H1 (cell line): Measurements from ENCODE around the gene PCDH19. TPM values are rescaled to one million over a fixed set of nuclear protein-coding genes. Genes with fewer than 3 reads are reported as not detected.

Experiments used
- CTCF ChIA-PET: fragments of 300-600 bp; sonication (Branson Sonifier 250); formaldehyde crosslinking; loops from one replicate; lab custom pipeline; 2021; ENCODE audit not compliant: partially characterized antibody; lab: Charles Lee
- POLR2A ChIA-PET: fragments of 300-600 bp; sonication (Branson Sonifier 250); formaldehyde crosslinking; loops from one replicate; lab custom pipeline; 2021; ENCODE audit warnings: inconsistent platforms; ENCODE audit not compliant: partially characterized antibody; lab: Charles Lee
- DNase-seq, 2 experiments: peaks; one replicate each; pipeline versions ENCODE4 v3.0.0 to v3.0.0-alpha.2; 2010 to 2022; ENCODE audit warnings: low spot score in 2 of 2, low read depth in 1 of 2, mixed read lengths in 1 of 2
- FAIRE-seq: peaks from 2 replicates; lab custom pipeline; 2011; peaks lifted over from hg19 to GRCh38; lab: Jason Lieb, UNC
- H2AFZ ChIP-seq: 2 replicates; pipeline ENCODE4 v1.8.1; 2012; ENCODE audit warnings: low read length, inconsistent platforms
- H2AK5ac ChIP-seq: 2 replicates; pipeline ENCODE4 v1.6.1; 2013; ENCODE audit warnings: low read depth, low read length
- H2BK120ac ChIP-seq: replicated peaks from 2 replicates; pipeline ENCODE3; 2013; ENCODE audit warnings: low read depth, low read length, inconsistent platforms
- H2BK12ac ChIP-seq: 2 replicates; pipeline ENCODE4 v1.6.1; 2013; ENCODE audit warnings: low read depth, low read length
- H2BK15ac ChIP-seq: 2 replicates; pipeline ENCODE4 v1.6.1; 2013; ENCODE audit warnings: low read length
- H2BK20ac ChIP-seq: 2 replicates; pipeline ENCODE4 v1.6.1; 2013; ENCODE audit warnings: low read length
- H2BK5ac ChIP-seq: 2 replicates; pipeline ENCODE4 v1.6.1; 2013; ENCODE audit warnings: low read depth, low read length
- H3K14ac ChIP-seq: 2 replicates; pipeline ENCODE4 v1.6.1; 2013; ENCODE audit warnings: inconsistent platforms; ENCODE audit not compliant: insufficient read length
- H3K18ac ChIP-seq: 2 replicates; pipeline ENCODE4 v1.6.1; 2013; ENCODE audit warnings: low read length; ENCODE audit errors: extremely low read depth
- H3K23ac ChIP-seq: 2 replicates; pipeline ENCODE4 v1.6.1; 2013; ENCODE audit warnings: inconsistent platforms; ENCODE audit not compliant: insufficient read length
- H3K23me2 ChIP-seq: 2 replicates; pipeline ENCODE4 v1.6.1; 2013; ENCODE audit warnings: low read depth, low read length
- H3K27ac ChIP-seq: 2 replicates; pipeline ENCODE4 v1.6.1; 2011; ENCODE audit warnings: low read depth, low read length, inconsistent platforms
- H3K27me3 ChIP-seq, 4 experiments: replicated peaks in 1 of 4; 1 replicate in 1 of 4; 2 replicates in 3 of 4; pipeline versions ENCODE4 v1.6.1 to v1.8.1; 2011 to 2013; ENCODE audit warnings: low read length in 3 of 4, mild to moderate bottlenecking in 3 of 4, inconsistent platforms in 2 of 4, mixed read lengths in 2 of 4, moderate library complexity in 1 of 4; ENCODE audit not compliant: control insufficient read depth in 3 of 4, insufficient read depth in 3 of 4; ENCODE audit errors: extremely low read depth in 1 of 4
- H3K36me3 ChIP-seq, 4 experiments: 2 replicates each; pipeline versions ENCODE4 v1.6.1 to v1.8.1; 2011 to 2013; ENCODE audit warnings: mild to moderate bottlenecking in 4 of 4, low read length in 3 of 4, moderate library complexity in 2 of 4, control low read depth in 1 of 4, inconsistent platforms in 1 of 4; ENCODE audit not compliant: insufficient read depth in 4 of 4, control insufficient read depth in 2 of 4
- H3K4ac ChIP-seq: replicated peaks from 2 replicates; pipeline ENCODE3; 2013; ENCODE audit warnings: low read length, low read depth, mixed read lengths, inconsistent platforms; ENCODE audit not compliant: insufficient read length
- H3K4me1 ChIP-seq, 4 experiments: replicated peaks in 1 of 4; 1 replicate in 1 of 4; 2 replicates in 3 of 4; pipeline versions ENCODE4 v1.6.1 to v1.8.1; 2011 to 2013; ENCODE audit warnings: low read length in 3 of 4, inconsistent platforms in 2 of 4, mixed read lengths in 1 of 4; ENCODE audit not compliant: insufficient read depth in 4 of 4, control insufficient read depth in 3 of 4
- H3K4me2 ChIP-seq, 2 experiments: 2 replicates each; pipeline versions ENCODE4 v1.6.1 to v1.8.1; 2011 to 2013; ENCODE audit warnings: low read depth in 2 of 2, low read length in 2 of 2, control low read depth in 1 of 2, inconsistent platforms in 1 of 2, mild to moderate bottlenecking in 1 of 2; ENCODE audit not compliant: insufficient read depth in 1 of 2
- H3K4me3 ChIP-seq, 4 experiments: fragments of 200-600, 300-600 bp in 1 of 4; sonication (generic), shearing (Covaris generic), sonication (Bioruptor Twin) in 1 of 4; 2 replicates each; pipeline versions ENCODE4 v1.5.1 to v1.8.1; 2011 to 2016; ENCODE audit warnings: low read length in 4 of 4, low read depth in 3 of 4, control low read depth in 2 of 4, inconsistent platforms in 2 of 4, mild to moderate bottlenecking in 2 of 4, mixed read lengths in 1 of 4, moderate library complexity in 1 of 4; ENCODE audit not compliant: insufficient read depth in 2 of 4; ENCODE audit errors: extremely low read depth in 1 of 4
- H3K56ac ChIP-seq: replicated peaks from 2 replicates; pipeline ENCODE3; 2013; ENCODE audit warnings: low read depth, mild to moderate bottlenecking, mixed read lengths, low read length, inconsistent platforms; ENCODE audit not compliant: insufficient read length
- H3K79me1 ChIP-seq: 2 replicates; pipeline ENCODE4 v1.6.1; 2013; ENCODE audit warnings: low read depth, low read length, control low read depth
- H3K79me2 ChIP-seq, 2 experiments: 2 replicates each; pipeline versions ENCODE4 v1.6.1 to v1.8.1; 2012 to 2013; ENCODE audit warnings: low read length in 2 of 2, mild to moderate bottlenecking in 2 of 2, inconsistent platforms in 1 of 2; ENCODE audit not compliant: insufficient read depth in 2 of 2, control insufficient read depth in 1 of 2
- H3K9ac ChIP-seq, 4 experiments: replicated peaks in 1 of 4; 1 replicate in 1 of 4; 2 replicates in 3 of 4; pipeline versions ENCODE4 v1.6.1 to v1.8.1; 2011 to 2013; ENCODE audit warnings: low read depth in 3 of 4, low read length in 3 of 4, control low read depth in 2 of 4, mild to moderate bottlenecking in 2 of 4, moderate library complexity in 2 of 4, inconsistent platforms in 1 of 4; ENCODE audit errors: extremely low read depth in 1 of 4
- H3K9me3 ChIP-seq, 2 experiments: 2 replicates each; pipeline versions ENCODE4 v1.6.1 to v1.8.1; 2012 to 2013; ENCODE audit warnings: mild to moderate bottlenecking in 2 of 2, moderate library complexity in 2 of 2, control low read depth in 1 of 2, inconsistent platforms in 1 of 2, low read depth in 1 of 2, low read length in 1 of 2, mixed read lengths in 1 of 2; ENCODE audit not compliant: insufficient read depth in 2 of 2
- H4K20me1 ChIP-seq, 2 experiments: replicated peaks in 1 of 2; 2 replicates each; pipeline versions ENCODE3 to v1.8.1; 2011 to 2013; ENCODE audit warnings: inconsistent platforms in 2 of 2, low read length in 2 of 2, mild to moderate bottlenecking in 1 of 2; ENCODE audit not compliant: insufficient read depth in 2 of 2, control insufficient read depth in 1 of 2
- H4K5ac ChIP-seq: 2 replicates; pipeline ENCODE4 v1.6.1; 2013; ENCODE audit warnings: low read length, low read depth, mixed read lengths, inconsistent platforms; ENCODE audit not compliant: insufficient read length
- H4K8ac ChIP-seq: 2 replicates; pipeline ENCODE4 v1.8.0; 2013; ENCODE audit warnings: mild to moderate bottlenecking, moderate library complexity, low read length, inconsistent platforms; ENCODE audit not compliant: insufficient read depth; ENCODE audit errors: extremely low read depth
- H4K91ac ChIP-seq: replicated peaks from 2 replicates; pipeline ENCODE3; 2013; ENCODE audit warnings: low read length, mixed read lengths, inconsistent platforms; ENCODE audit not compliant: insufficient read length
- CTBP2 ChIP-seq: IDR thresholded peaks from 2 replicates; pipeline ENCODE4 v1.7.0; 2011; ENCODE audit warnings: borderline replicate concordance, mild to moderate bottlenecking, moderate library complexity, mixed read lengths, low read length; ENCODE audit not compliant: insufficient read depth, insufficient read length
- FOSL1 ChIP-seq: IDR thresholded peaks from 2 replicates; pipeline ENCODE4 v1.6.1; 2011; ENCODE audit warnings: mild to moderate bottlenecking, low read depth, low read length, moderate library complexity; ENCODE audit not compliant: insufficient read depth
- JUND ChIP-seq: IDR thresholded peaks from 2 replicates; pipeline ENCODE4 v1.6.1; 2011; ENCODE audit warnings: mild to moderate bottlenecking, improper control_type of control experiment, low read length
- POLR2A ChIP-seq, 2 experiments: IDR thresholded peaks; 1 replicate in 1 of 2; 2 replicates in 1 of 2; pipeline ENCODE4 v1.6.1; 2011; ENCODE audit warnings: low read depth in 2 of 2, low read length in 2 of 2, mild to moderate bottlenecking in 2 of 2; ENCODE audit errors: control extremely low read depth in 1 of 2
- RNF2 ChIP-seq: fragments of 200-900, 300-1000 bp; sonication (generic); IDR thresholded peaks from 2 replicates; pipeline ENCODE4 v1.7.1; 2016; ENCODE audit warnings: borderline replicate concordance, low read depth, mild to moderate bottlenecking, antibody characterized with exemption, low read length; ENCODE audit not compliant: poor library complexity, severe bottlenecking; ENCODE audit errors: missing control alignments
- RXRA ChIP-seq: IDR thresholded peaks from 2 replicates; pipeline ENCODE4 v1.6.1; 2011; ENCODE audit warnings: low read depth, mild to moderate bottlenecking, low read length, moderate library complexity; ENCODE audit not compliant: insufficient read depth
- SAP30 ChIP-seq: fragments of 300-600 bp; sonication (generic); IDR thresholded peaks from 2 replicates; pipeline ENCODE4 v1.7.1; 2012; ENCODE audit warnings: low read length, moderate library complexity, mild to moderate bottlenecking, inconsistent platforms; ENCODE audit not compliant: insufficient read depth, insufficient replicate concordance
- TAF1 ChIP-seq: IDR thresholded peaks from 2 replicates; pipeline ENCODE4 v1.6.1; 2011; ENCODE audit warnings: mild to moderate bottlenecking, low read depth, low read length
- polyA plus RNA-seq, 7 experiments: library from polyadenylated mRNA; depleted of rRNA in 3 of 7; stranded (reverse) in 5 of 7; unstranded in 2 of 7; fragments of >200 nt in 5 of 7; fragments of 200-250 nt in 2 of 7; gene quantifications; 1 replicate in 5 of 7; 2 replicates in 1 of 7; 4 replicates in 1 of 7; pipeline versions ENCODE4 v1.2.1 to v1.2.3, GENCODE V29; 2011 to 2013; ENCODE audit warnings: missing spikeins in 2 of 7, mixed read lengths in 2 of 7
- total RNA-seq: library from RNA; stranded (reverse); fragmentation: NEBNext Ultra II Directional; extraction: Animal tissue kit (Norgen Biotek cat#: 25700); gene quantifications from 2 replicates; pipeline ENCODE4 v1.2.1, GENCODE V29; 2021

The PCDH19 gene
- total and polyA plus RNA-seq, 2 of the 8 experiments (the other 6 are each of a cell fraction or from before 2014, with no cell fraction given) = 0.12 to 1.2 TPM

DNA sequence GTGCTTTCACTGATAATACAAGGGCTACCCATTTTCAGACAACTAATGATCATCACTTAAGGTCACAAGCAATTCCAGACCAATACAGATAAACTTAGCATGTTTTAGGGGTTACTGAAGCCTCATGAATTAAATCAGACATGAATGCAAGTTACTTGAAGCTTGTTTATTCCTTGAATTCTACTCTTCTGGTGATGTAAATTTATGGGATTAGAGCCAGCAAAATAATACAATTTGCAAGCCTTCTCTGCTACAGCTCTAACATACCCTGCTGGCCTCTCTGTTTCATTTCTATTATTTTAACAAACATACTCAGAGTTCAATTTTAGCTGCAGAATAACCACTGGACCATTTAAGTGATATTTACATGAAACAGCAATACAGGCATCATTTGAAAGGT lies 60.7 kb downstream of the PCDH19 start:
- no peak overlapping the region for H2AFZ ChIP-seq
- H3K14ac ChIP-seq = no peak overlapping the region
- H3K23me2 ChIP-seq = no peaks in the 10 kb centered on the region
- no peak overlapping the region for H2BK120ac ChIP-seq
- H3K27me3 ChIP-seq = peaks cover 0 to 4% (median 1%) of the 10 kb centered on the region in 4 experiments; a peak in 1 of 7 replicates
- H3K36me3 ChIP-seq = no peaks in the 10 kb centered on the region
- CTCF ChIA-PET = no interaction called here
- H4K91ac ChIP-seq = no peak overlapping the region
- POLR2A ChIA-PET = no interaction called here
- H4K8ac ChIP-seq = no peak overlapping the region
- H3K4me1 ChIP-seq = no peaks in the 10 kb centered on the region; a peak in 1 of 7 replicates
- no peaks in the 10 kb centered on the region for H3K79me1 ChIP-seq
- no peak overlapping the region for H2BK5ac ChIP-seq
- H2BK12ac ChIP-seq = no peak overlapping the region
- no peak overlapping the region for H3K4ac ChIP-seq
- H3K18ac ChIP-seq = no peak overlapping the region
- H3K9ac ChIP-seq = no peak overlapping the region
- FAIRE-seq = no peak
- H3K23ac ChIP-seq = no peak overlapping the region
- H3K4me2 ChIP-seq = no peak overlapping the region
- no peak overlapping the region for H4K5ac ChIP-seq
- H2AK5ac ChIP-seq = no peak overlapping the region
- no peak overlapping the region for H2BK20ac ChIP-seq
- H3K56ac ChIP-seq = no peak overlapping the region
- no peak overlapping the region for H3K27ac ChIP-seq
- H4K20me1 ChIP-seq = no peaks in the 10 kb centered on the region
- no peak overlapping the region for H2BK15ac ChIP-seq
- no peaks in the 10 kb centered on the region for H3K9me3 ChIP-seq
- TF ChIP-seq SAP30 (no peak), POLR2A (IDR thresholded peaks at IDR 0.05; ENCODE audit: control extremely low read depth in 1 of 2, low read depth in 2 of 2, low read length in 2 of 2) (no peak), RXRA (no peak), RNF2 (no peak), TAF1 (no peak), FOSL1 (no peak), JUND (no peak), CTBP2 (no peak)
- DNase-seq = no peak
- H3K79me2 ChIP-seq = no peaks in the 10 kb centered on the region
- H3K4me3 ChIP-seq = no peak overlapping the region
